SK-N-SH (cell line): ENCODE results near the gene PAQR3. TPM values are rescaled to one million over a fixed set of nuclear protein-coding genes. Genes with fewer than 3 reads are reported as not detected.

Source experiments
- CTCF ChIA-PET: fragments of 300-600, 350-600 bp; formaldehyde crosslinking; extraction: SDS; loops from one replicate; lab custom pipeline; 2021; lab: Yijun Ruan, JAX
- POLR2A ChIA-PET: fragments of 350-600 bp; sonication (Branson Sonifier 250); formaldehyde crosslinking; extraction: SDS; loops from one replicate; lab custom pipeline; 2020; ENCODE audit warnings: antibody characterized with exemption, inconsistent platforms; lab: Yijun Ruan, JAX
- DNase-seq: peaks from one replicate; pipeline ENCODE4 v3.0.0; 2012
- H2AFZ ChIP-seq: fragments of 200-600 bp; sonication (generic); 2 replicates; pipeline ENCODE4 v1.8.1; 2016; ENCODE audit warnings: antibody characterized with exemption, mild to moderate bottlenecking, low read depth
- H3F3A ChIP-seq: fragments of 200-600 bp; sonication (generic); replicated peaks from 2 replicates; pipeline ENCODE3; 2016; ENCODE audit warnings: antibody characterized with exemption, mild to moderate bottlenecking; ENCODE audit not compliant: insufficient read depth
- H3K27ac ChIP-seq, 2 experiments: fragments of 200-500 bp in 1 of 2; fragments of 200-600 bp in 1 of 2; sonication (Bioruptor generic) in 1 of 2; sonication (generic), shearing (Covaris generic) in 1 of 2; 2 replicates each; pipeline versions ENCODE4 v1.5.1 to v1.6.1; 2014 to 2016; ENCODE audit warnings: low read depth in 2 of 2, inconsistent platforms in 1 of 2, low read length in 1 of 2, mild to moderate bottlenecking in 1 of 2, mixed read lengths in 1 of 2
- H3K27me3 ChIP-seq: fragments of 200-600 bp; sonication (generic), shearing (Covaris generic); 2 replicates; pipeline ENCODE4 v1.6.1; 2016; ENCODE audit warnings: mixed run types; ENCODE audit not compliant: insufficient read depth
- H3K36me3 ChIP-seq, 2 experiments: fragments of 200-500 bp in 1 of 2; fragments of 200-600 bp in 1 of 2; sonication (Bioruptor generic) in 1 of 2; sonication (generic) in 1 of 2; replicated peaks in 1 of 2; 2 replicates each; pipeline versions ENCODE3 to v1.5.1; 2014 to 2016; ENCODE audit warnings: low read length in 1 of 2, mild to moderate bottlenecking in 1 of 2; ENCODE audit not compliant: insufficient read depth in 2 of 2, control insufficient read depth in 1 of 2
- H3K4me1 ChIP-seq, 2 experiments: fragments of 200-500 bp in 1 of 2; fragments of 200-600 bp in 1 of 2; sonication (Bioruptor generic) in 1 of 2; sonication (generic), shearing (Covaris generic) in 1 of 2; 2 replicates each; pipeline versions ENCODE4 v1.5.1 to v1.6.1; 2014 to 2016; ENCODE audit warnings: low read depth in 1 of 2, low read length in 1 of 2, mixed run types in 1 of 2; ENCODE audit not compliant: insufficient read depth in 2 of 2, control insufficient read depth in 1 of 2
- H3K4me2 ChIP-seq: fragments of 200-600 bp; sonication (generic), shearing (Covaris generic); 2 replicates; pipeline ENCODE4 v1.6.1; 2017; ENCODE audit warnings: mixed run types
- H3K4me3 ChIP-seq, 2 experiments: fragments of 200-500 bp in 1 of 2; fragments of 200-600 bp in 1 of 2; sonication (Bioruptor generic) in 1 of 2; sonication (generic), shearing (Covaris generic) in 1 of 2; 2 replicates each; pipeline versions ENCODE4 v1.5.1 to v1.8.1; 2014 to 2016; ENCODE audit warnings: low read depth in 2 of 2, inconsistent platforms in 1 of 2, low read length in 1 of 2, mild to moderate bottlenecking in 1 of 2, mixed read lengths in 1 of 2, moderate library complexity in 1 of 2
- H3K79me2 ChIP-seq: fragments of 200-600 bp; sonication (generic); 2 replicates; pipeline ENCODE4 v1.8.1; 2017; ENCODE audit warnings: mild to moderate bottlenecking; ENCODE audit not compliant: insufficient read depth
- H3K9ac ChIP-seq: fragments of 200-600 bp; sonication (generic); 2 replicates; pipeline ENCODE4 v1.6.1; 2017; ENCODE audit warnings: mixed run types
- H3K9me2 ChIP-seq: fragments of 200-600 bp; sonication (generic); 2 replicates; pipeline ENCODE4 v1.6.1; 2017; ENCODE audit warnings: mixed run types
- H3K9me3 ChIP-seq: fragments of 200-600 bp; sonication (generic); 2 replicates; pipeline ENCODE4 v1.6.1; 2017; ENCODE audit warnings: mixed run types, mild to moderate bottlenecking, moderate library complexity
- H4K20me1 ChIP-seq: fragments of 200-600 bp; sonication (generic); 2 replicates; pipeline ENCODE4 v1.6.1; 2017; ENCODE audit warnings: mild to moderate bottlenecking, mixed run types; ENCODE audit not compliant: insufficient read depth
- CTCF ChIP-seq: fragments of 200-600 bp; sonication (generic); IDR thresholded peaks from 2 replicates; pipeline ENCODE4 v1.6.1; 2017; ENCODE audit warnings: antibody characterized with exemption, mild to moderate bottlenecking, moderate library complexity
- ELF1 ChIP-seq: IDR thresholded peaks from 2 replicates; pipeline ENCODE4 v1.4.0; 2012
- EP300 ChIP-seq, 2 experiments: IDR thresholded peaks; 2 replicates each; pipeline versions ENCODE4 v1.4.0 to v1.6.1; 2012; ENCODE audit warnings: borderline replicate concordance in 1 of 2, low read depth in 1 of 2, low read length in 1 of 2
- FOSL2 ChIP-seq: IDR thresholded peaks from 2 replicates; pipeline ENCODE4 v1.4.0; 2012; ENCODE audit warnings: low read depth, mild to moderate bottlenecking, moderate library complexity, borderline replicate concordance
- FOXJ3 ChIP-seq: sonication (generic); formaldehyde crosslinking; IDR thresholded peaks from 2 replicates; pipeline ENCODE4 v1.5.1; 2020; ENCODE audit warnings: mild to moderate bottlenecking, missing genetic modification reagents
- FOXM1 ChIP-seq: IDR thresholded peaks from 2 replicates; pipeline ENCODE4 v1.4.0; 2012; ENCODE audit warnings: low read depth, mild to moderate bottlenecking
- GATA2 ChIP-seq: sonication (generic); formaldehyde crosslinking; IDR thresholded peaks from 2 replicates; pipeline ENCODE4 v1.5.0; 2020; ENCODE audit warnings: mild to moderate bottlenecking, missing genetic modification reagents
- IRF3 ChIP-seq: fragments of 150-350 bp; IDR thresholded peaks from 2 replicates; pipeline ENCODE4 v1.6.1; 2016; ENCODE audit warnings: mild to moderate bottlenecking, low read depth, low read length
- JUND ChIP-seq: IDR thresholded peaks from 2 replicates; pipeline ENCODE4 v1.4.0; 2012
- MEF2A ChIP-seq: IDR thresholded peaks from 2 replicates; pipeline ENCODE4 v1.4.0; 2012; ENCODE audit warnings: low read depth, borderline replicate concordance
- PBX3 ChIP-seq: IDR thresholded peaks from 2 replicates; pipeline ENCODE4; 2012
- RAD21 ChIP-seq: IDR thresholded peaks from 2 replicates; pipeline ENCODE4 v1.6.1; 2012; ENCODE audit warnings: mild to moderate bottlenecking, low read length
- RCOR1 ChIP-seq: fragments of 150-350 bp; IDR thresholded peaks from 2 replicates; pipeline ENCODE4 v1.6.1; 2017; ENCODE audit warnings: antibody characterized with exemption, low read length
- SIN3A ChIP-seq: IDR thresholded peaks from 2 replicates; pipeline ENCODE4 v1.6.1; 2012; ENCODE audit warnings: low read depth, mild to moderate bottlenecking, low read length, moderate library complexity, borderline replicate concordance
- SMC3 ChIP-seq: IDR thresholded peaks from 2 replicates; pipeline ENCODE4 v1.6.1; 2012; ENCODE audit warnings: low read depth, low read length, improper control_type of control experiment
- TCF12 ChIP-seq: IDR thresholded peaks from 2 replicates; pipeline ENCODE4 v1.4.0; 2012
- USF2 ChIP-seq: fragments of 150-350 bp; IDR thresholded peaks from 2 replicates; pipeline ENCODE4 v1.6.1; 2017; ENCODE audit warnings: antibody characterized with exemption, low read length, low read depth, borderline replicate concordance
- WGBS: methylation state at CpG from one replicate; pipeline ENCODE4 v1.1.6; 2017; ENCODE audit warnings: low lambda C conversion rate; 5-methylcytosine and 5-hydroxymethylcytosine counted together
- polyA plus RNA-seq, 3 experiments: library from polyadenylated mRNA; depleted of rRNA; stranded (reverse); fragments of >200 nt; gene quantifications; 2 replicates each; pipeline ENCODE4 v1.2.3, GENCODE V29; 2012

The PAQR3 gene
- polyA plus RNA-seq, 1 of the 3 experiments (the other 2 are of a cell fraction) = 10.3 TPM

- H2AFZ ChIP-seq = no peak overlapping the region
- peaks cover 0 to 4% of the 10 kb centered on the region in 2 experiments for H3K36me3 ChIP-seq
- WGBS = 63% methylated on average over 1 of the region's 1 CpG
- no peaks in the 10 kb centered on the region for H3K27me3 ChIP-seq
- POLR2A ChIA-PET = no interaction called here
- no peak overlapping the region for H3K4me2 ChIP-seq
- no peaks in the 10 kb centered on the region for H3K9me2 ChIP-seq
- CTCF ChIA-PET = interaction anchor here (1.6 kb wide), 1 partner anchor 1272 kb away, joined by 4 read pairs; no protein-coding TSS in a partner anchor
- H4K20me1 ChIP-seq = no peaks in the 10 kb centered on the region
- no peaks in the 10 kb centered on the region for H3K4me1 ChIP-seq
- no peaks in the 10 kb centered on the region for H3K79me2 ChIP-seq
- no peak overlapping the region for H3K4me3 ChIP-seq
- peaks cover 7% of the 10 kb centered on the region; the same call in 1 of the 2 replicates for H3K9me3 ChIP-seq
- DNase-seq = no peak
- no peak overlapping the region for H3K9ac ChIP-seq
- no peaks in the 10 kb centered on the region for H3F3A ChIP-seq
- H3K27ac ChIP-seq = no peak overlapping the region
- TF ChIP-seq FOXJ3 (CRISPR knock-in tag) (no peak), JUND (no peak), USF2 (no peak), MEF2A (no peak), SIN3A (no peak), RCOR1 (no peak), ELF1 (no peak), PBX3 (no peak), IRF3 (no peak), SMC3 (no peak), GATA2 (CRISPR knock-in tag) (no peak), RAD21 (no peak), CTCF (no peak)
These were observed 10.5 kb upstream of the PAQR3 start for GRCh38 chr4:78949735-78950134.

- Histone ChIP-seq H3K9ac (no peak overlapping the region), H3K36me3 (peaks cover 0 to 4% of the 10 kb centered on the region in 2 experiments), H3K27ac (no peak overlapping the region), H3K4me3 (no peak overlapping the region), H2AFZ (no peak overlapping the region), H3K4me1 (no peaks in the 10 kb centered on the region), H3K79me2 (no peaks in the 10 kb centered on the region), H3F3A (no peaks in the 10 kb centered on the region), H3K27me3 (no peaks in the 10 kb centered on the region), H4K20me1 (no peaks in the 10 kb centered on the region), H3K9me2 (no peaks in the 10 kb centered on the region), H3K4me2 (no peak overlapping the region), H3K9me3 (peaks cover 7% of the 10 kb centered on the region; the same call in 1 of the 2 replicates)
- no peak for DNase-seq
- ChIA-PET CTCF (no interaction called here), POLR2A (no interaction called here)
- no peak for TF ChIP-seq SIN3A
- no peak for TF ChIP-seq TCF12
- no peak for TF ChIP-seq EP300 (IDR thresholded peaks at IDR 0.05; ENCODE audit: borderline replicate concordance in 1 of 2, low read depth in 1 of 2, low read length in 1 of 2)
- TF ChIP-seq FOXM1 = no peak
- TF ChIP-seq FOSL2 = no peak
- no peak for TF ChIP-seq CTCF
- TF ChIP-seq PBX3 = no peak
- TF ChIP-seq FOXJ3 (CRISPR knock-in tag) = no peak
- 63% methylated on average over 3 of the region's 3 CpGs for WGBS
These were observed 6.5 kb upstream of the PAQR3 start for GRCh38 chr4:78945651-78946179.
